ENCODE measurements around the gene BCAR1.

Gene BCAR1

DNA sequence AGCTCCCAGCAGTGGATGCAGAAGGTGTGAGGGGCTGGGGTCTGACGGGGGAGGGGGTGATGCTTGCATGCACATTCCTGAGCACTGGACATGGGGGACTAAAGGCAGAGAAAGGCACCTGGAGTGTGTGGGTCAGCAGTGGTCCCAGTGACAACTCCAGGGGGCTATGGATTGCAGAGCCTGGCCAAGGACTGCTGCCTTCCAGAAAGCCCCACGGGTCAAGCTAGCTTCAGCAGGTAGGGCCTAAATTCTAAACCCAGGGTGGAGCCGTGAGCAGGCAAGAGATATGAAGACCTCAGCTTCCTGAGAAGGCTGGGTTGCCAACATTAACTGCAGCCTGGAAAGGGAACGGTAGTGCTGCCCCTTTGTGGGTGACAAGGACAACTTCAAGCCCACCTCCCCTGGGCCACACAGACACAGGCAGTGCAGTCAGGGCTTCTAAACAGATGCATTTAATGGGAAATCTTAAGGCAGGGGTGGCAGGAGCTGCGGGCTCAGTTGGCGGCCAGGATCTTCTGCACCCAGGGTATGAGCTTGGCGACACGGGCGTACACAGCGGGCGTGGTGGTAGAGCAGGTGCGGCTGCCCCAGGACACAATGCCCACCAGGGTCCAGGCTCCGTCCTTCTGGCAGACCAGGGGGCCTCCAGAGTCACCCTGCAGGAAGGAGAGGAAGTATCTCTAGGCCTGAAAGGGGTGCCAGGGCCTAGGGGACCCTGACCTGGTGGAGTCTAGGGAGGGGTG is 47.6 kb downstream of the BCAR1 start:
- DNase-seq (ENCODE audit: low spot score), result no peak

DNA sequence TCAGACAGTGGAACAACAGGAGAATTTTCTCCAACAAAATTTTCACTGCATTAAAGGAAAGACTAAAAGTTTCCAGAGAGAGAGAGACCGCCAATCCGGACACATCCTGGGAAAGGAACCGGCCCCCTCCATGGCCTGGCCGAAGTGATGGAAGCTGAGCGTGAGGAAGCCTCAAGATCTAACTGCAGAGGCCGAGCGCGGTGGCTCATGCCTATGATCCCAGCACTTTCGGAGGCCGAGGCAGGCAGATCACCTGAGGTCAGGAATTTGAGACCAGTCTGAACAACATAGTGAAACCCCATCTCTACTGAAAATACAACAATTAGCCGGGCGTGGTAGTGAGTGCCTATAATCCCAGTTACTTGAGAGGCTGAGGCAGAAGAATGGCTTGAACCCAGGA is 48.3 kb downstream of the BCAR1 start:
- DNase-seq (ENCODE audit: low spot score), result no peak

DNA sequence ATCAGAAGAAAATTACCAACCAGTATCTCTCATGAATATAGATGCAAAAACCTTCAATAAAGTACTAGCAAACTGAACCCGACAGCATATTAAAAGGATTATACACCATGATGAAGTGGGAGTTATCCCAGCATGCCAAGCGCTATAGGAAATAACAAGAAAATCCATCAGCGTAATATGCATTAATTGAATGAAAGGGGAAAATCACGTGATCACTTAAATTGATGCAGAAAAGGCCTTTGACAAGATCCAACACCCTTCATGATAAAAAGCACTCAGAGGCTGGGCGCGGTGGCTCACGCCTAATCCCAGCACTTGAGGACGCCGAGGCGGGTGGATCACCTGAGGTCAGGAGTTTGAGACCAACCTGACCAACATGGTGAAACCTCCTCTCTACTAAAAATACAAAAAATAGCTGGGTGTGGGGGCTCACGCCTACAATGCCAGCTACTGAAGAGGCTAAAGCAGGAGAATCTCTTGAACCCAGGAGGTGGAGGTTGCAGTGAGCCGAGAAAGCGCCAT is 49.3 kb downstream of the BCAR1 start:
- DNase-seq (ENCODE audit: low spot score), result no peak

DNA sequence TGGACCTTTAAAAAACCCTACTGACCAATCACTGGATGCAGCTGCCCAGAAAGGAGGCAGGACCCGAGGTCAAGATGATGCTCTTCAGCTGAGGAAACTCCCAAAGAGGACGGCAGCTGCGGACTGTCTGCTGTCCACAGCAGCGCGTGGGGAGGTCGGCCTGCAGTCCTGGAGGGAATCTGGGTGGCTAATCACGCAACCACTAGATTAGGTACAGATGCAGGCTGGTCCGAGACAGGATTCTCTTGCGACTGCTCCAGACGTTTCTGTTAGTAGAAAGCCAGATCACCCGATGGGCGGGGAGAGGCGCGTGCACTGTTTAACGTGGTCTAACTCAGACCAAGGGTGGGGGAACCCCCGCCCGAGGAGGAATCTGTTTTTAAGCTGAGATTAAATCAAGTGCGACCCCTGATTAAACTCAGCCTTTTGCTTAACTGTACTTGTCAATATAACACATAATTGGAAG is 53.3 kb downstream of the BCAR1 start:
- no peak for DNase-seq (ENCODE audit: low spot score)

DNA sequence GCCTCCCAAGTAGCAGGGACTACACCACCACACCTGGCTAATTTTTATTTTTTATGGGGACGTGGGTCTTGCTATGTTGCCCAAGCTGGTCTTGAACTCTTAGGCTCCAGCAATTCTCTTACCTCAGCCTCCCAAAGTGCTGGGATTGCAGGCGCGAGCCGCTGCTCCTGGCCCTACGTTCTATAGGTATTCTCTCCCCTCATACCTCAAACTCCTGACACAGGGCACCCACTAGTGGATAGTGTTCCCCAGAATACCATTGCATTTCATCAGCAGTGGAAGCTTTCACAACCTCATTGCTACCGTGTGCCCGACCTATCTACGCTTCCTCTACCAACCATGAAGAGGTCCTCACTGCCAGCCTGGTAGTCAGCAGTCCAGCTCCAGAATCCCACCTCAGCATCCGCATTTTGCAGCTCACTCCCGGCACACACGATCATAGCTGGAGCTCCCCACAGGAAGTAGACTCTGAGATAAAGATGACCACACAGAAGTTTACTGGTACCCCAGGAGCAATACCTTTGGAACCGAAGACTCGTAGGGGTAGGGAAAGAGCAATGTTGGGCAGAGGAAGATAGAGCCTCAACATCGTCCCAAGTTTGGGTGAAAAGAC is 53.8 kb downstream of the BCAR1 start:
- no peak for DNase-seq (ENCODE audit: low spot score)

DNA sequence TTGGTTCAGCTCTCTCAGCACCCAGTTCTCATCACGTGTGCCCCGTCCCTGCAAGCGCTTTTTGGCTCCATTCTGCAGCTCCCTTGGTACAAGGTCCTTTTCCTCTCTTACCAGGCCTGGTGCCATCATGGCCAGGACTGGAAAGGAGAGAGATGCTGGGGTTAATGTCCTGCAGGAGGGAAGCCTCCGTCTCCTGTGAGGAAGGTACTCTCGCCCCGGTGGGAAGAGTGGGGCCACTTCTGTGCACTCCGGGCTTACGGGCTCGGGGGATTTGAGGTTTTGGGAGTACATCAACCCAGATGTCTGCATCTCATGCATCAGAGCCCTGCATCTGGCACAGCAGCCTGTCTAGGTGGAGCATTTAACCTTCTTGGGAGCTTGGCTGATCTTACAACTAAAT is 54.6 kb downstream of the BCAR1 start:
- DNase-seq (ENCODE audit: low spot score), result no peak

DNA sequence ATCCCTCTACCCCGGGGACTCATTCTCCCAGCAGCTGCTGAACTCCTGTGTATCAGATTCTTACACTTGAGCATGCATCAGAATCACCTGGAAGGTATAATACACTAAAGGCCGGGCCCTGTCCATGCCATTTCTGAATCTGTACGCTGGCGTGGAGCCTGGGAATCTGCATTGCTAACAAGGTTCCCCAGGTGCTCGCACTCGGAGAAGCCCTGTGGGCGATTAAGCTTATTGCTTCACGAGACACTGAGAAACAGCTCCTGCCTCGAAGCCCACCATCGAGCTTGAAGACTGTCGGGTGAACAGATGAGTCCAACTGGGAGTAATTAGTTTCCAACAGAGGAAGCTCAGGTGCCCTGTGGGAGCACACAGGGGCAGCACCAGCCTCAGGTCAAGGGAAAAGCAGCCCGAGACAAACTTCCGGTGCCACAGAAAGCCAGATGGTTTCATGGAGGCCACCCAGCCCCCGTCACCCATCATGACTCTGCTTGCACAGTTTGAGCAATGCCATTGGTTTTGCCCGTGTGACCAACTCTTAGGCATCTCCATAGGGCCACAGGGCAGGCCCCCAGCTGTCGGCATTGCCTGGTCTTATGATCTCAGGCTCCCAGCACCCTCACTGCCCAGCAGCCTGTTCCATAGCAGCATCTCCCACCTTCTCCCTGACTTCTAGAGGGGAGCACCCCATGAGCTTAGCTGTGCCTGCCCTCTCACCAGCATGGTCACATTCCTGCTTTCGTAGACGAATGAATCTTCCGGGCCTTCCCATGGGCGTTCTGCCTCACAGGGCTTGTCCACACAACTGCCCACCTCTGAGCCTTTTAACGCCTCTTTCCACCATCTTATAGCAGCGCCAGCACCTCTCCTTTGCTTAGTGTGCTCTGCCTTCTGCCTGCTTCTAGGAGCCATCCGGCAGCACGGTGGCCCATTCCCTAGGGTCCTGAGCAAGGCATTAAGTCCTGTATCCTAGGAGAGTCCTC is 55.3 kb downstream of the BCAR1 start:
- DNase-seq (ENCODE audit: low spot score), result no peak

DNA sequence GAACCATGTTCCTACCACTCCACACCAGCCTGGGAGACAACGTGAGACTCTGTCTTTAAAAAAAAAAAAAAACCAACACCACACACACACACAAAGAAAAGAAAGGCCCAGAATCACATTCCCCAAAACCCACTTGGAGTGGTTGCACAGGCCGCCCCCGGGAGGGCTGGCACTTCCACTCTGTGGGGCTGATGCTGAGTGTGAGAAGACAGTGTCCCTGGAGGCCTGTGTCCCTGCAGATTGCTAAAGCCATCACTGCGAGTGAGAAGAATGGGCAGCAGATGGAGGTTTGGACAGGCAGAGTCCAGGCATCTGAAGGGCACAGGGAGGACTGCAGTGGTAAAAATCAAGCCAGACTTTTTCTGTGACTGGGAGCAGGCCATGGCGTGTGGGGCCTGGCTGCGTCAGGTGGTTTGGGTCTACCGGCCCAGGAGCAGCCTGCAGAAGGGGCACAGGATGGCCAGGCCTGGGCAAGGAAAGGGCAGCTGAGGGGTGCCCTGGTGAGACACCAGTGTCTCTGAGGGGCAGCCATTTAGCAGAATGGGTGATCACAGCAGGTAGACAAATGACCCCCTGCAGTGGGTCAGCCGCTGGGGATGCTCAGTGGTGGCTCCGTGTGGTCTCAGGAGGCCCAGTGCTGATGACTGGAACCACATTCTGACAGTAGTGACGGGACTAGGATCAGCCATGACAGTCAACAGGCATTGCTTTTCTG is 57.5 kb downstream of the BCAR1 start:
- DNase-seq (ENCODE audit: low spot score), result no peak

DNA sequence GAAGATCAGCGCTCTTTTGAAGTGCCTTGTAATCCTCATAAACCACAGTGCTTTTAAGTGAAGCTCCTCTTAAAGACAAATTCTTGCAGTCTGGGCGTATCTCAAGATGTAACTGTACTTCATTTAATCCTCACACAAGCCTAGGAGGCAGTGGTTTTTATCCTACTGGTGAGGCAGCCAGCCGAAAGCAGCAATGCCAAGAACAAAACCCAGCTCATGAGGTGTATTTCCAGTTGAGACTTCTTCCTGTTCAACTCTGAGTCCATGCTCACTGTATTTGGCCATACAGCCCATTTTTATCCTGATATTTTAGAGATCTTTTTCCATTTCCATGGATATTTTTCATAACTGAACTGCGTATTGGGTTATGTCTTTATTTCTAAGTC is 58.2 kb downstream of the BCAR1 start:
- DNase-seq (ENCODE audit: low spot score), result no peak

DNA sequence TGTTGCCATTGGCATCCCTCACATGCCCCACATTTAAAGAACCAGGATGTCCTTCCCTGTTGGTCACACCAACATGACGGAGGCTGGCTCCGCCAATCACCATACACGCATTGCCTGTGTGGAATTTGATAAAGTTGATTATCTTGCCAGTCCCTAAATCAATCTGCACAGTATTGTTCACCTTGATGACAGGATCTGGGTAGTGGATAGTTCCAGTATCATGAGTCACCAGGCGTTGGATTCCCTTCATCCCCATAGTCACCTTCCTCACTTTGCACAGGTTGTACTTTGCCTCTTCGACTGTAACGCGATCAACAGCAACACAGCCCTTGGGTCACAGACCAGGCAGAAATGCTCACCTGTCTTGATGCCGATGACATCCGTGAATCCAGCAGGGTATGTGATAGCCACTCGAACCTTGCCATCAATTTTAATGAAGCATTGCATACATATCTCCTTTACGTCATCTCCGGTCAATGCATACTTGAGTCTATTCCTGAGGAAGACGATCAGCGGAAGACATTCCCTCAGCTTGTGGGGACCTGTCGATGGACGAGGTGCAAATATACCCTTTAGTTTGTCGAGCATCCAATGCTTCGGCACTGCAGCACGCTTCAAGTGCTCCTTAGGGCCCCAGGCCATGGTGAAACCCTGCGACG is 58.7 kb downstream of the BCAR1 start:
- DNase-seq (ENCODE audit: low spot score), result no peak

DNA sequence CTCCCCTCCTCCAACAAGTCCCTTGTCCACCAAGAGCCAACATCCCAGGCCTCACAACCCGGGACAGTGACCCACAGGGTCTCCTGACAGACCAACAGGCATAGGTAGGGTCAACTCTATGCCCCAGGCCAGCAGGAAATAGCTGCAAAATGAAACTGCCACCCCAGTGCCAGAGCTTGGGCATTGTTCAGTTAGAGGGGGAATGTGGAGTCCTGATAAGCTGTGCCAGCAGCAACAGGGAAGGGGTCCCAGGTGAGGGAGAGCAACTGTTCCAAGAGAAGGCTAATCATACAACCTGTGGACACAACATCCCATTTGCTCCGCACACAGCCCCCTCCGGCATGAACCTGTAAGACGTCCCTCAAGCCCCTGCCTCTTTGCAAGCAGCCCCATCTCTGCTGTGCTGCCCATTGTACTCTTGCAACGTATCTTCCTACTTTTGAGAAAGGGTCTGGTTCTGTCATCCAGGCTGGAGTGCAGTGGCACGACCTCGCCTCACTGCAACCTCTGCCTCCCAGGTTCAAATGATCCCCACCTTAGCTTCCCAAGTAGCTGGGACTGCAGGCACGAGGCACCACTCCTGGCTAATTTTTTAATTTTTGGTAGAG is 61.7 kb downstream of the BCAR1 start:
- no peak for DNase-seq (ENCODE audit: low spot score)

DNA sequence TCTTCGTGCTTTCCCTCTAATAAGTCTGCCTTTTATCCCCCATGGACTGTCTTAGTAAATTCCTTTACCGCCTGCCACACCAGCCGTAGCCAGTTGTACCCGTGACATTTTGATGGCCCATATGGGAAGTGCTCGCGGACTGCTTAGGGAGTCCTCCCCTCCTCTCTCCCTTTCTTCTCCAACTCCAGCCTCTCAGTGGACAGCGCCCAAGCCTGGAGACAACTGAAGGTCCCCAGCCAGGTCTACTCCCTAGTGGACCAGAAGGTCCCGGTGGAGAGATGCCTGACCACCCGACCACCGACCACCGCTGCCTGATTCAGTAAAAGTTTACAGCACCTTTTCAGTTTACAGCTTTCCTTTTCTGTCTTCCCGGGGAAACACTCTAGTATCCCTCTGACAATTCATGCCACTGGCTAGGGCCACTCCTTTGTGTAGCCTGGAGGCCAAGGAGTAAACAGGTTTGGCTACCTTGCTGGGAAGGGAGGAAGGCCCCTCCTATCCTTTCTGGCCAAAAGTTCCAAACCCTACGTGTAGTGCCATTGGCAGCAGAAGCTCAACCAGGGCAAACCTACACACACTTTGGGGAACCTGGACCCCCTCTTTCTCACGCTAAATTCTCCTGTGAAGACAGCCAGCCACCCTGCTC is 62.5 kb downstream of the BCAR1 start:
- DNase-seq (ENCODE audit: low spot score), result no peak

DNA sequence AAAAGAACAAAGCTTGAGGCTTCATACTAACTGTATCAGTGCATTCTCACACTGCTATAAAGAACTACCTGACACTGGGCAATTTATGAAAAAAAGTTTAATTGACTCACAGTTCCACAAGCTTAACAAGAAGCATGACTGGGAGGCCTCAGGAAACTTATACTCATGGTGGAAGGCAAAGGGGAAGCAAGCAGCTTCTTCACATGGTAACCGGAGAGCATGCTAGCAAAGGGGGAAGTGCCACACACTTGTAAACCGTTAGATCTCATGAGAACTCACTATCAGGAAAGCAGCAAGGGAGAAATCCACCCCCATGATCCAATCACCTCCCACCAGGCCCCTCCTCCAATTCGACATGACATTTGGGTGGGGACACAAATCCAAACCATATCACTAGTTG is 69.8 kb downstream of the BCAR1 start:
- no peak for DNase-seq (ENCODE audit: low spot score)

DNA sequence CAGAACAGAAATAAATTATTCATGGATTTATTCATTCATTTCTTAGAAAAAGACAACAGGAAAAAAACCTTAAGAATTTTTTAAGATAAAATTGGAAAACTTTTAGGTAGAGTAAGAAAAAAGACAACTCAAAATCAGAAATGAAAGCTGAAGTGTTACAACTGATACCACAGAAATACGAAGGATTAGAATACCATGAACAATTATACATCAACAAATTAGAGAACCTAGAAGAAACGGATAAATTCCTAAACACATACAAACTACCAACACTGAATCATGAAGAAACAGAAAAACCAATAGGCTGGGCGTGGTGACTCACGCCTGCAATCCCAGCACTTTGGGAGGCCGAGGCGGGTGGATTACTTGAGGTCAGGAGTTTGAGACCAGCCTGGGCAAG is 72.2 kb downstream of the BCAR1 start:
- no peak for DNase-seq (ENCODE audit: low spot score)
